HL-60 (cell line): ENCODE measurements around the gene TRERF1.

Experiments
- CTCF ChIP-seq: IDR thresholded peaks from one replicate; pipeline ENCODE4 v1.5.1; 2011; ENCODE audit warnings: low read length, control low read depth, inconsistent platforms; ENCODE audit not compliant: insufficient read depth
- POLR2AphosphoS5 ChIP-seq: IDR thresholded peaks from 2 replicates; pipeline ENCODE4 v1.6.1; 2012; ENCODE audit warnings: low read depth

GRCh38 chr6:42388046-42388445 is 63.7 kb downstream of the TRERF1 start:
- TF ChIP-seq POLR2AphosphoS5 (no peak), CTCF (no peak)
